HG02973 (cell line): Measurements from ENCODE around the gene NCK2.

Source experiments
- ATAC-seq: cut with Tn5 transposase; IDR thresholded peaks from one replicate; pipeline ENCODE4 v1.9.1; 2021; ENCODE audit warnings: moderate library complexity; ENCODE audit not compliant: unreplicated experiment

The NCK2 gene

DNA sequence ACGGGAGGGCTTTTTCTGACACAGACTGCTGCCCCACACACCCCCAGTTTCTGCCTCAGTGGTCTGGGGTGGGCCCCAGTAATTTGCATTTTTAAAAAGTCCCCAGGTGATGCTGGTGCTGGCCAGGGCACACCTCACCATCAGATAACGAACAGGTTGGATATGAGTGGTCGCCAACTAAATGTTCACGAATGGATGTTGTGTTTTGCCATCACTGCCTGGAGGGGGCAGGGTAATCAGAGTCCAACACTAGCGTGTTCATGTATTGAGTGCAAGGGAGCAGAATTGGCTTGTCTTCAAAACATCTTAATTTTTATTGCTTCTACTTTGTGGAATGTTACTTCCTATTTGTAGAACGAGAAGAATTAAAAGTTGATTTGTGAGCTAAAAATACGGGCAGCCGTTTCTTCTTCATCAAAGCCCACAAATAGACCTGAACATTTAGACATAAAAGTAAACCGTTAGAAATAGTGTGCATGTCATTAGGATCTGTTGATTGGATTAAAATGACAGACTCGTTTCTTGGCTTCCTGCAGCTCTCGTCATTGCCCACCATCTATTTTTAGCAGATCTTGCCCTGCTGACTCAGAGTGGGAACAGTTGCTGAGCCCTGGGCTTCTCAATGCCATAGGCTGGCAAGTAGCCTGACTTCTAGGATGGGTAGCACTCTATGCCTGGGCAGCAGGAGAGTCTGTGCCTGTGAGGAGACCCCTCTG is 45.2 kb downstream of the NCK2 start:
- peak; percentile 55 for ATAC-seq

- ATAC-seq: peak; percentile 15
Measured at GRCh38 chr2:105790461-105791149, 45.9 kb downstream of the NCK2 start.

- ATAC-seq: no peak
Measured at GRCh38 chr2:105791229-105791628, 46.5 kb downstream of the NCK2 start.

- no peak for ATAC-seq
Measured at GRCh38 chr2:105792561-105792960, 47.8 kb downstream of the NCK2 start.

DNA sequence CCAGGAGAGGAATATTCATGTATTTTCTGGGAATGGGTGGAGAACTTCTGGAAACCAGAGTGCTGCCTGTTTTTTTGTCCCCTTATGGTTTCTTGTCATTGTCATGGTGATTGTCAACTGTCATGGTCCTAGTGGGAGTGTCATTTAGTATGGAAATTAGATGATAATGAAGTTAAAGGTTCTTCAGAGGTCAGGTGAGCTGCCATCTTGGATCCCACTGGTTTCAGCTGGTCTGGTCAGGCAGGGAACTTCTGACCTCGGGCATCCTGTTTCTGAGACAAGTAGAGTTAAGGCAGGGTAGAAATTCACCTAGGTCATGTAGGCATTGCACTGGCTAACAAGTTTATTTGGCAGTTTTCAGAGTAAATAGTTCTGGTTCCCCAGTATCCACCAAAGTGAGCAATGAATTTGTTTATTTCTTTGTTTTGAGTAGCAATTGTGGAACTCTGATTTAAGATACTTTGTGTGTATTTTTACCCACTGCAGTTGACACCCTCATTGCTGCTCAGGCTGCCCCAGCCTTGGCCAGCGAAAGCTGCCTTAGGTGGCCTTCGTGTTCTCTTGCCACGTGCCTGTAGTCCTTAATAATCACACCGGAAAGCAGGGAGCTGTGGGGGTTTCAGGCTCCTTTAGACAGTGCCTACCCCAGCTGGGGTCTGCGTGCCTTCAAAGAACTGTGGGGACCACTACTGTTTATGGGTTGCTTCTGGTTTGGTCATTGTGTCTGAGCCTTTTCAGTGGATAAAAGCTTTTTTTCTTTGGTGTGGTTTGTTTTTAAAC is 48.7 kb downstream of the NCK2 start:
- no peak for ATAC-seq

- no peak for ATAC-seq
Measured at GRCh38 chr2:105794926-105795574, 50.3 kb downstream of the NCK2 start.

DNA sequence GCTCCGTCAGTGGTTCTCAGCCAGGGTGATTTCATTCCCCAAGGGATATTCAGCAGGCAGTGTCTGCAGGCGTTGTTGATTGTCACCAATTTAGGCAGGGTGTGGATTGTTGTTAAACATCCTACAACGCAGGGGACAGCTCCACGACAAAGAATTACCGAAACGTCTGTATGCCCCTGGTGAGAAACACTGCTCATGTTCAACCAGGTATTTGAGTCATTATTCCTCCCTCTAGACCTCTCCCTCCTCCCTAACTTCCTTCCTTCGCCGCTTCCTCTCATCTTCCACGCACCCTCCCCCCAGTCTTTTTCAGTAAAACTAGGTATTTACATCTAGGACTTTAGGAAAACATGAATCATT is 50.8 kb downstream of the NCK2 start:
- ATAC-seq: no peak

DNA sequence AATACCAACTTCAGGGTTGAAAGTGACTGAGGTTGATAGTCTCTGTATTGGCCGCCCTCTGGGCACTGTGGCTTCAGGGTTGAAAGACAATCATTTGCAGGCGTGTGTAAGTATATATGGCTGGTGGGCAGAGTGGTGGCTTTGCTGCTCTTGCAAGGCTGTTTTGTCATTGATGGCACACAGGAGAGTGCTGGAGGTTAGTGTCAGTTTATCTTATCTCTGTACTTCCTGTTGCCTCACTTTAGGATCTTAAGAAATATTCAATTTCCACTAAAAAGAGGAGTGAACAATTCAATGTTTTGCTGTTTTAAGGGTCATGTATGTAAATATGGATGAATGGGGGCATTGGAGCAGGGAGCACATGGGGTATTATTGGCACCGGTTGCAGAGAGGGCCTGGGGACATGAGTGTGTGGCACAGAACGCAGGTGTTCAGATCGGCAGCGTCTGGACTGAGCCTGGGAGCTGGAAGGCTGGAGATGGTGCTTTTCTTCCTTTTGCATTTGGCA is 51.5 kb downstream of the NCK2 start:
- ATAC-seq: no peak

- no peak for ATAC-seq
Measured at GRCh38 chr2:105796791-105797190, 52.1 kb downstream of the NCK2 start.

- ATAC-seq: peak; percentile 47
Measured at GRCh38 chr2:105797298-105797819, 52.6 kb downstream of the NCK2 start.

GRCh38 chr2:105798595-105798994 is 53.9 kb downstream of the NCK2 start:
- ATAC-seq: no peak

DNA sequence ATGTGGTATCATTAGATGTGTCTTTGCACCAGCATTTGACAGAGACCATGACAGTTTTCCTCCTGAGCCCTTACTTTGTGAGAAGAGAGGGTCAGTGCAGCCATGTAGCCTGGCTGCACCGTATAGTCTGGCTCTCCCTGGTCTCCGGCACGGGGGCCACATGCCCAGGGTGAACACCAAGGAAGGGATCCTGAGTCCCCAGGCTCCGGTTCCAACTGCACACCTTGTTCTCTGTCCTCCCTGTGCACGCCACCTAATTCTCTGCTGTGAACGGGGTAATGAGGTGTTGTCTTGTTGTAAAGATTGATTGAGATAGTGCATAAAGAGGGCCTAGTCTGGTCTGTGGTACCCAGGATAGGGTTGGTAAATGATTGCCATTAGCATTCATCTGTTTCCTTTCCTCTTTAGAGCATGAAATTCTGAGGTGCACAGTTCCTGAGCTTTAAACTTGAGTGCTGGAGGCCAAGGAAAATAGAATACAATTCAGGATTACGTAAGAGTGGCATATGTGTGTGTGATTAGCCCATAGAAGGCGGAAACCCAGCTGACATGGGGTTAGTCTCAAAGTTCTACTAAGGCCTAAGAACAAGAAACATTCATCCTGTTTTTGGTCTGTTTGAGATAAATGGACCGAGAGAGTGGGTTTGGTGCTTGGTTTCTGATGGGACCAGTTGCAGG is 55.5 kb downstream of the NCK2 start:
- ATAC-seq: no peak

DNA sequence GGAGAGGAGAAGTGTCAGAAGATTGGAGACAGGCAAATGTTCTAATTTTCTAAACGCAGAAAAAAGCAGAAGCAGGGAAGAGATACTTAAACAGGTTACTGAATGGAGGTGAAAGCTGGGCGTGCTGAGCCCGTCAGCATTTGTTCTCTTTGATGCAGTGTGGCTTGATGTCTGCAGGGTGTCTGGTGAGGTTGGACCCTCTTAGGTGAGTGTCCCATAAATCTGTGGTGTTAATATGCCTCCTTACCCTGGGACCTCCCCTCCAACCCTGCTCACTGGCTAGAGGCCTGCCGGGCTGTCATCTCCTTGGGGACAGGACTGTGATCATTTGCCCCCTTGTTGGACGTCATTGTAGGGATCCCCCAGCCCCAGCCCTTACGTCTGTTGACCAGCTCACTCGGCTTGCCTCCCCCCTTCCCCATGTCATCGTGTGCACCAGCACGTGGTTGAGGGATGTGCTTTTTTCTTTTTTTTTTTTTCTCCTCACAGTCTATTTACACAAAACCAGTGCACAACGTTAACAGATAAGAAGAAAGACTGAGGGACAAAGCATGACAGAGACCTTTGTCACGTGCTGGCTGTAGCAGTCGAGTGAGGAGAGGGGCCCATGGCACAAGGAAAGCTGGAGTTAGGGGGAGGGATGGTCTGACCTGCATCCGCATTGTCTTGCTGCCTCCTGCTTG is 56.4 kb downstream of the NCK2 start:
- ATAC-seq: no peak

- no peak for ATAC-seq
Measured at GRCh38 chr2:105801961-105802360, 57.2 kb downstream of the NCK2 start.

GRCh38 chr2:105802587-105802986 is 57.9 kb downstream of the NCK2 start:
- ATAC-seq: peak; percentile 49

- ATAC-seq: no peak
Measured at GRCh38 chr2:105803337-105803736, 58.6 kb downstream of the NCK2 start.

- no peak for ATAC-seq
Measured at GRCh38 chr2:105803773-105804172, 59.1 kb downstream of the NCK2 start.

DNA sequence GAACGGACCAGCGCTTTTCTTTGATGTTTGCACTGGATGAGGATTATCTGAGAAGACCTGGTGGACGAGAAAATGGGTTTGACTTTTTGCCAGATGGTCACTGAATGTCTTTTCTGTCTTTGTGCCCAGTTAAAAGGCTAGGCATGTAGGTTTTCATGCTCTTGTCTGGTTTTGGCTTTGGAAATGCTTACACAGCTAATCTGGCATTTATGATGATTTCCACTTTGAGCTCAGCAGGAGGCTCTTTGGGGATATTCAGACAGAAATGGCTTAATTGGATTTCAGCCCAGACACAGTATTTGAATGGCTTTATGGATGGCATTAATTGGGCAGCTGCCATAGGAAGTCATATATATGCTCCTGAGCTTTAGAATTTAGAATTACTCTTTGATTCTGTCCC is 59.6 kb downstream of the NCK2 start:
- no peak for ATAC-seq

DNA sequence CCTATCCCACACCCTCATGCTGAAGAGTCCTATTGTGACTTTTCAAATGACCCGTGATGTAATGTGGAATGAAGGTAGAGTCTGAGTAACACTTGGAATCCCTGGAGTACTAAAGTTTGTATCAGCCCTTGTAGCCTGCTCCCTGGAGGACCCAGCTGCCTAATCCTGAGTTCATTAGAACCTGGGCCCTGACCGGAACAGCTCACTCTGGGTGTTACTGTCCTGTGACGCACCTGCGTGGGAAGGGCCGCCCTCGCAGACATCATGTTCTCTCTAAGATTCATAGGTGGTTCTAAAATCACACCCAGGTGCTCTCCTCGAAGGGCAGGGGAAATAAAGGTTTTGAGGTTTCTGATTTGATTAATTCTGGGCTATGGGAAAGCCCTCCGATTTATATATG is 62.3 kb downstream of the NCK2 start:
- no peak for ATAC-seq
